Measurements from ENCODE around the gene TFDP1. TPM values are rescaled to one million over a fixed set of nuclear protein-coding genes. Genes with fewer than 3 reads are reported as not detected.

Gene TFDP1
- total RNA-seq, 1 donor from 2014 or later = 49.4 TPM

- H3K4me3 Mint-ChIP-seq (ENCODE audit: unreplicated experiment) = no peak overlapping the region
- Histone ChIP-seq H3K9me3 (ENCODE audit: insufficient read depth, low read depth, low read length) (no peaks in the 10 kb centered on the region), H3K27me3 (ENCODE audit: insufficient read depth, low read length) (peaks cover 3% of the 10 kb centered on the region), H3K79me2 (ENCODE audit: insufficient read depth, low read length) (no peaks in the 10 kb centered on the region), H3K27ac (ENCODE audit: low read depth, low read length) (no peak overlapping the region), H3K4me1 (ENCODE audit: insufficient read depth, low read length) (no peaks in the 10 kb centered on the region), H3K9ac (ENCODE audit: low read length) (no peak overlapping the region), H3K4me3 (ENCODE audit: insufficient read depth, low read depth, low read length) (no peak overlapping the region), H4K20me1 (ENCODE audit: insufficient read depth, low read length) (no peaks in the 10 kb centered on the region), H3K4me2 (ENCODE audit: low read length) (no peak overlapping the region), H2AFZ (ENCODE audit: low read depth, low read length) (no peak overlapping the region), H3K36me3 (ENCODE audit: insufficient read depth, low read length) (no peaks in the 10 kb centered on the region)
- no peak for TF ChIP-seq CTCF (IDR thresholded peaks at IDR 0.05; ENCODE audit: insufficient read depth, low read depth, low read length)
- TF ChIP-seq EZH2 (IDR thresholded peaks at IDR 0.05; ENCODE audit: insufficient read depth, low read length) = no peak
- FAIRE-seq (no peak), DNase-seq (ENCODE audit: low read depth) (no peak)
- H3K27me3 Mint-ChIP-seq (ENCODE audit: low read depth, unreplicated experiment) = peaks cover 18% of the 10 kb centered on the region
- no peaks in the 10 kb centered on the region for H3K4me1 Mint-ChIP-seq (ENCODE audit: low read depth, unreplicated experiment)
- H3K9me3 Mint-ChIP-seq (ENCODE audit: unreplicated experiment) = no peaks in the 10 kb centered on the region
- no peak overlapping the region for H3K27ac Mint-ChIP-seq (ENCODE audit: unreplicated experiment)
- H3K36me3 Mint-ChIP-seq (ENCODE audit: low read depth, unreplicated experiment) = no peaks in the 10 kb centered on the region
These were observed 87.6 kb downstream of the TFDP1 start for GRCh38 chr13:113672002-113672651.

Other genes with a start within 250 kb of the TFDP1 start
- 0.36 and 0.61 TPM in 2 replicates for gene GRTP1, start 220.6 kb upstream of the TFDP1 start, total RNA-seq
- gene ADPRHL1, start 131.3 kb upstream of the TFDP1 start, total RNA-seq = 2.5 and 3.1 TPM in 2 replicates
- 16.3 and 19.0 TPM in 2 replicates for gene DCUN1D2, start 94.0 kb upstream of the TFDP1 start, total RNA-seq
- gene ATP4B, start 73.4 kb downstream of the TFDP1 start, total RNA-seq = not detected in 2 replicates
- gene GRK1, start 82.5 kb downstream of the TFDP1 start, total RNA-seq = not detected in 2 replicates
- 7.1 and 8.4 TPM in 2 replicates for gene TMEM255B, start 174.5 kb downstream of the TFDP1 start, total RNA-seq

Data from astrocyte (in vitro differentiated cells and primary cell).